HEK293 (cell line): ENCODE results near the gene LAMA2.

Experiments
- EGR2 ChIP-seq: fragments of 450-650 bp; formaldehyde crosslinking; IDR thresholded peaks from 2 replicates; pipeline ENCODE4 v1.5.1; 2016; ENCODE audit warnings: low read depth, missing biosample characterization, missing genetic modification characterization
- FEZF1 ChIP-seq: fragments of 450-650 bp; formaldehyde crosslinking; IDR thresholded peaks from 2 replicates; pipeline ENCODE4 v1.5.1; 2016; ENCODE audit warnings: missing biosample characterization, missing genetic modification characterization
- GFI1B ChIP-seq: fragments of 450-650 bp; formaldehyde crosslinking; IDR thresholded peaks from 2 replicates; pipeline ENCODE4 v1.5.1; 2016; ENCODE audit warnings: missing biosample characterization, missing genetic modification characterization
- GLI2 ChIP-seq: fragments of 450-650 bp; formaldehyde crosslinking; IDR thresholded peaks from 2 replicates; pipeline ENCODE4; 2017; ENCODE audit warnings: missing biosample characterization, missing genetic modification characterization, low read depth, borderline replicate concordance
- GLIS1 ChIP-seq: fragments of 450-650 bp; formaldehyde crosslinking; IDR thresholded peaks from 2 replicates; pipeline ENCODE4 v1.5.1; 2016; ENCODE audit warnings: missing biosample characterization, missing genetic modification characterization
- HOXD13 ChIP-seq: sonication (generic); formaldehyde crosslinking; IDR thresholded peaks from 2 replicates; pipeline ENCODE4 v1.8.0; 2022; ENCODE audit warnings: missing genetic modification reagents, borderline replicate concordance
- RBAK ChIP-seq: fragments of 450-650 bp; formaldehyde crosslinking; IDR thresholded peaks from 2 replicates; pipeline ENCODE4 v1.5.1; 2016; ENCODE audit warnings: missing biosample characterization, missing genetic modification characterization
- SP3 ChIP-seq: fragments of 450-650 bp; formaldehyde crosslinking; IDR thresholded peaks from 2 replicates; pipeline ENCODE4 v1.5.1; 2016; ENCODE audit warnings: missing biosample characterization, missing genetic modification characterization
- WT1 ChIP-seq: fragments of 450-650 bp; formaldehyde crosslinking; IDR thresholded peaks from 2 replicates; pipeline ENCODE4 v1.5.1; 2016; ENCODE audit warnings: missing biosample characterization, missing genetic modification characterization
- ZBTB11 ChIP-seq: fragments of 450-650 bp; formaldehyde crosslinking; conservative IDR thresholded peaks from 2 replicates; pipeline ENCODE4 v1.5.1; 2016; ENCODE audit warnings: low read depth, missing biosample characterization, missing genetic modification characterization
- ZBTB20 ChIP-seq: fragments of 450-650 bp; formaldehyde crosslinking; IDR thresholded peaks from 2 replicates; pipeline ENCODE4 v1.5.1; 2016; ENCODE audit warnings: missing biosample characterization, missing genetic modification characterization
- ZFP37 ChIP-seq: fragments of 450-650 bp; formaldehyde crosslinking; IDR thresholded peaks from 2 replicates; pipeline ENCODE4 v1.5.1; 2016; ENCODE audit warnings: missing biosample characterization, missing genetic modification characterization
- ZNF138 ChIP-seq: fragments of 450-650 bp; formaldehyde crosslinking; IDR thresholded peaks from 2 replicates; pipeline ENCODE4 v1.5.1; 2016; ENCODE audit warnings: missing biosample characterization, missing genetic modification characterization, borderline replicate concordance
- ZNF155 ChIP-seq: fragments of 450-650 bp; formaldehyde crosslinking; IDR thresholded peaks from 2 replicates; pipeline ENCODE4 v1.5.1; 2016; ENCODE audit warnings: missing biosample characterization, missing genetic modification characterization
- ZNF184 ChIP-seq: fragments of 450-650 bp; IDR thresholded peaks from 2 replicates; pipeline ENCODE4 v1.5.1; 2018; ENCODE audit warnings: missing biosample characterization, mild to moderate bottlenecking, missing genetic modification characterization
- ZNF202 ChIP-seq: fragments of 450-650 bp; formaldehyde crosslinking; IDR thresholded peaks from 2 replicates; pipeline ENCODE4 v1.5.1; 2016; ENCODE audit warnings: missing biosample characterization, missing genetic modification characterization, borderline replicate concordance
- ZNF24 ChIP-seq: fragments of 450-650 bp; formaldehyde crosslinking; IDR thresholded peaks from 2 replicates; pipeline ENCODE4 v1.5.1; 2016; ENCODE audit warnings: missing biosample characterization, missing genetic modification characterization
- ZNF302 ChIP-seq: fragments of 450-650 bp; formaldehyde crosslinking; IDR thresholded peaks from 2 replicates; pipeline ENCODE4 v1.5.1; 2016; ENCODE audit warnings: missing biosample characterization, missing genetic modification characterization, low read depth
- ZNF311 ChIP-seq: fragments of 450-650 bp; formaldehyde crosslinking; IDR thresholded peaks from 2 replicates; pipeline ENCODE4 v1.5.1; 2017; ENCODE audit warnings: missing biosample characterization, missing genetic modification characterization, borderline replicate concordance
- ZNF354C ChIP-seq: fragments of 450-650 bp; formaldehyde crosslinking; IDR thresholded peaks from 2 replicates; pipeline ENCODE4 v1.5.1; 2016; ENCODE audit warnings: missing biosample characterization, missing genetic modification characterization, low read depth, borderline replicate concordance
- ZNF394 ChIP-seq: fragments of 450-650 bp; formaldehyde crosslinking; IDR thresholded peaks from 2 replicates; pipeline ENCODE4 v1.5.1; 2016; ENCODE audit warnings: missing biosample characterization, missing genetic modification characterization, mild to moderate bottlenecking, moderate library complexity, borderline replicate concordance
- ZNF426 ChIP-seq: fragments of 450-650 bp; formaldehyde crosslinking; IDR thresholded peaks from 2 replicates; pipeline ENCODE4 v1.5.1; 2017; ENCODE audit warnings: missing biosample characterization, missing genetic modification characterization, mild to moderate bottlenecking, inconsistent platforms, moderate library complexity
- ZNF501 ChIP-seq: fragments of 450-650 bp; formaldehyde crosslinking; IDR thresholded peaks from 2 replicates; pipeline ENCODE4 v1.5.1; 2016; ENCODE audit warnings: missing biosample characterization, missing genetic modification characterization
- ZNF514 ChIP-seq: fragments of 450-650 bp; formaldehyde crosslinking; IDR thresholded peaks from 2 replicates; pipeline ENCODE4 v1.5.1; 2016; ENCODE audit warnings: missing biosample characterization, missing genetic modification characterization
- ZNF530 ChIP-seq: fragments of 450-650 bp; formaldehyde crosslinking; IDR thresholded peaks from 2 replicates; pipeline ENCODE4 v1.5.1; 2016; ENCODE audit warnings: low read depth, missing biosample characterization, missing genetic modification characterization
- ZNF549 ChIP-seq: fragments of 450-650 bp; IDR thresholded peaks from 2 replicates; pipeline ENCODE4 v1.5.1; 2018; ENCODE audit warnings: missing biosample characterization, missing genetic modification characterization, mild to moderate bottlenecking, inconsistent platforms, moderate library complexity
- ZNF555 ChIP-seq: fragments of 450-650 bp; formaldehyde crosslinking; conservative IDR thresholded peaks from 2 replicates; pipeline ENCODE4 v1.5.1; 2017; ENCODE audit warnings: missing biosample characterization, mild to moderate bottlenecking, missing genetic modification characterization, inconsistent platforms
- ZNF558 ChIP-seq: fragments of 450-650 bp; formaldehyde crosslinking; IDR thresholded peaks from 2 replicates; pipeline ENCODE4 v1.5.1; 2016; ENCODE audit warnings: missing biosample characterization, missing genetic modification characterization
- ZNF624 ChIP-seq: fragments of 450-650 bp; formaldehyde crosslinking; IDR thresholded peaks from 2 replicates; pipeline ENCODE4 v1.5.1; 2017; ENCODE audit warnings: missing biosample characterization, missing genetic modification characterization
- ZNF626 ChIP-seq: fragments of 450-650 bp; sonication (Bioruptor Pico); formaldehyde crosslinking; IDR thresholded peaks from 2 replicates; pipeline ENCODE4 v1.5.1; 2018; ENCODE audit warnings: missing biosample characterization, missing genetic modification characterization, inconsistent platforms
- ZNF658 ChIP-seq: fragments of 450-650 bp; formaldehyde crosslinking; IDR thresholded peaks from 2 replicates; pipeline ENCODE4; 2016; ENCODE audit warnings: missing biosample characterization, missing genetic modification characterization
- ZNF670 ChIP-seq: fragments of 450-650 bp; formaldehyde crosslinking; IDR thresholded peaks from 2 replicates; pipeline ENCODE4 v1.5.1; 2016; ENCODE audit warnings: missing biosample characterization, missing genetic modification characterization, low read depth
- ZNF707 ChIP-seq: fragments of 450-650 bp; formaldehyde crosslinking; IDR thresholded peaks from 2 replicates; pipeline ENCODE4 v1.5.1; 2016; ENCODE audit warnings: missing biosample characterization, missing genetic modification characterization
- ZNF791 ChIP-seq: fragments of 450-650 bp; formaldehyde crosslinking; IDR thresholded peaks from 2 replicates; pipeline ENCODE4 v1.5.1; 2016; ENCODE audit warnings: missing biosample characterization, missing genetic modification characterization
- ZNF837 ChIP-seq: fragments of 450-650 bp; formaldehyde crosslinking; IDR thresholded peaks from 2 replicates; pipeline ENCODE4 v1.5.1; 2016; ENCODE audit warnings: missing biosample characterization, missing genetic modification characterization
- ZNF843 ChIP-seq: fragments of 450-650 bp; formaldehyde crosslinking; IDR thresholded peaks from 2 replicates; pipeline ENCODE4 v1.5.1; 2016; ENCODE audit warnings: missing biosample characterization, missing genetic modification characterization
- ZSCAN30 ChIP-seq: fragments of 450-650 bp; IDR thresholded peaks from 2 replicates; pipeline ENCODE4 v1.5.1; 2018; ENCODE audit warnings: missing biosample characterization, mild to moderate bottlenecking, missing genetic modification characterization, moderate library complexity
- TF ChIP-seq, protein P1 (sequence below): fragments of 450-650 bp; formaldehyde crosslinking; IDR thresholded peaks from 2 replicates; pipeline ENCODE4 v1.5.1; 2016; ENCODE audit warnings: missing biosample characterization, missing genetic modification characterization
- TF ChIP-seq, protein P2 (sequence below): fragments of 450-650 bp; formaldehyde crosslinking; IDR thresholded peaks from 2 replicates; pipeline ENCODE4 v1.5.1; 2016; ENCODE audit warnings: missing biosample characterization, missing genetic modification characterization

The LAMA2 gene

GRCh38 chr6:129183681-129184301, 300.9 kb downstream of the LAMA2 start (continued):
- TF ChIP-seq ZNF837 (tag by site-specific recombination) (no peak), ZNF155 (no peak), ZNF514 (no peak), ZNF624 (no peak), ZNF558 (no peak), SP3 (tag by site-specific recombination) (no peak), ZNF530 (no peak), GLIS1 (no peak; the same call in 1 of the 2 replicates), ZNF707 (tag by site-specific recombination) (no peak), ZFP37 (peak; percentile 62; the same call in 1 of the 2 replicates), ZNF202 (no peak), ZNF354C (tag by site-specific recombination) (no peak), ZNF426 (tag by site-specific recombination) (peak; percentile 8; the same call in 1 of the 2 replicates), ZNF501 (tag by site-specific recombination) (no peak), ZBTB11 (no peak), ZNF549 (tag by site-specific recombination) (no peak), ZNF138 (tag by site-specific recombination) (0 out of 2 replicates have a peak, but pooled peaks have one; percentile 44), WT1 (tag by site-specific recombination) (peak; percentile 52), RBAK (tag by site-specific recombination) (no peak), ZNF311 (tag by site-specific recombination) (no peak), ZNF626 (tag by site-specific recombination) (no peak), ZNF24 (tag by site-specific recombination) (peak; percentile 90), GFI1B (peak; percentile 82; the same call in 1 of the 2 replicates), GLI2 (peak; percentile 88), ZBTB20 (tag by site-specific recombination) (peak; percentile 70), HOXD13 (peak; percentile 91), EGR2 (tag by site-specific recombination) (no peak), ZNF555 (tag by site-specific recombination) (no peak), ZNF670 (tag by site-specific recombination) (no peak), ZSCAN30 (peak; percentile 13; the same call in 1 of the 2 replicates), ZNF791 (no peak), ZNF843 (tag by site-specific recombination) (peak; percentile 100), ZNF184 (tag by site-specific recombination) (no peak), ZNF302 (tag by site-specific recombination) (peak; percentile 15; the same call in 1 of the 2 replicates), ZNF394 (peak; percentile 59; the same call in 1 of the 2 replicates), ZNF658 (tag by site-specific recombination) (no peak), FEZF1 (tag by site-specific recombination) (peak; percentile 100)
- TF ChIP-seq, protein P1, sequence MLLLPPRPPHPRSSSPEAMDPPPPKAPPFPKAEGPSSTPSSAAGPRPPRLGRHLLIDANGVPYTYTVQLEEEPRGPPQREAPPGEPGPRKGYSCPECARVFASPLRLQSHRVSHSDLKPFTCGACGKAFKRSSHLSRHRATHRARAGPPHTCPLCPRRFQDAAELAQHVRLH (tag by site-specific recombination): peak; percentile 97
- TF ChIP-seq, protein P2, sequence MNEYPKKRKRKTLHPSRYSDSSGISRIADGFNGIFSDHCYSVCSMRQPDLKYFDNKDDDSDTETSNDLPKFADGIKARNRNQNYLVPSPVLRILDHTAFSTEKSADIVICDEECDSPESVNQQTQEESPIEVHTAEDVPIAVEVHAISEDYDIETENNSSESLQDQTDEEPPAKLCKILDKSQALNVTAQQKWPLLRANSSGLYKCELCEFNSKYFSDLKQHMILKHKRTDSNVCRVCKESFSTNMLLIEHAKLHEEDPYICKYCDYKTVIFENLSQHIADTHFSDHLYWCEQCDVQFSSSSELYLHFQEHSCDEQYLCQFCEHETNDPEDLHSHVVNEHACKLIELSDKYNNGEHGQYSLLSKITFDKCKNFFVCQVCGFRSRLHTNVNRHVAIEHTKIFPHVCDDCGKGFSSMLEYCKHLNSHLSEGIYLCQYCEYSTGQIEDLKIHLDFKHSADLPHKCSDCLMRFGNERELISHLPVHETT (tag by site-specific recombination): no peak; the same call in 1 of the 2 replicates
